ENCODE measurements around the gene BIRC6.
A peak's percentile ranks its signal among the peaks of the same experiment; 100 is the strongest.
"Not testable (repeated sequence)": the region's sequence is repeated elsewhere in the genome, so short reads cannot be mapped to it uniquely, and the experiment has no call there.

BIRC6 gene

DNA sequence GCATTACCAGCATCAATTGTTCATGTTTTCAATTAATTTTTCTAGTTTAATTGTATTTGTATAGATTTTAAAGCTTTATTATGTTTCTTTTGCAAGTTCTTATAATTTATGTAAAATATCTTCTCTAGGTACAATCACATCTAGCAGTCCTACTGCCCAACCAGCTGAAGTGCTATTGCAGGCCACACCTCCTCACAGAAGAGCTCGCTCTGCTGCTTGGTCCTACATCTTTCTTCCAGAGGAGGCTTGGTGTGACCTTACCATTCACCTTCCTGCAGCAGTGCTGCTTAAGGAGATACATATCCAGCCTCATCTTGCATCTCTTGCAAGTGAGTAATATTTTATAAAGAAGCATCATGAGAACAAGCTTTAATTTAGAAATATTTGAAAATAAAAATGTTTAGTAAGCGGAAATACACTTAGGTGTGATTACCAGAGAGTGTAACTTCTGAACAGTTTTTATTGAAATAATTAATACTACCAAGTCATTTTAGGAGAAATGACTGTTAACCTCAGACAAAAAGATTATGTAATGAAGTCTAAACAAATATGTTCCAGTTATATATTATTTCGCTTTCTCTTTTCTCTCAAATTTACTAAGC lies 148.2 kb downstream of the BIRC6 start:
- DNase-seq (ENCODE audit: low spot score): no peak

DNA sequence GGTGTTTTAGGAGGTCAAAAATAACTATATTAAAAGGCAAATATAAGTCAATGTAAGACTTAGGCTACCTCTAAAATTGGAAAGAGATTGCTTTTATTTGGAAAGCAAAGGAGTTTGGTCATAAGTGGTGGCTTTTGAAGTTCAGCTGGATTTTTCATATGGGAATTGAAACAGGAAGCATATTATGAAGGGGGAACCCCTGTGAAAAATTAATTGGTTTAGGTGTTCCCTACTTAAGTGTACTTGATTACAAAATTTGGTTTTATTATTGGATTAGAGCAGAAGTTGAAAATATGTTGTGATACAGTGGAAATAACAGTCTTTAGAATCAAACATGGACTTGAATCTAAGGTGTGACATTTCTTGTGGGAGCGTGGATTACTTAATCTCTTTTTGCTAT lies 149.6 kb downstream of the BIRC6 start:
- DNase-seq (ENCODE audit: low spot score): no peak

DNA sequence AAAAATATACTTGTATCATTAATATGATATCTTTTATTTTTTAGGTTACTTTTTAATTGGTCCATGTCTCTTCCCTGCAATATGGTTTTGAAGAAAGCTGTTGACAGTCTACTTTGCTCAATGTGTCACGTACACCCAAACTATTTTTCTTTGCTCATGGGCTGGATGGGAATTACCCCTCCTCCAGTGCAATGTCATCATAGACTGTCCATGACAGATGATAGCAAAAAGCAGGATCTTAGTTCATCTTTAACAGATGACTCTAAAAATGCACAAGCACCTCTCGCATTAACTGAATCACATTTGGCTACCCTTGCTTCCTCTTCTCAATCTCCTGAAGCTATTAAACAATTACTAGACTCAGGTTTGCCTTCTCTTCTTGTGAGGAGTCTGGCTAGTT lies 158.1 kb downstream of the BIRC6 start:
- DNase-seq (ENCODE audit: low spot score): no peak

DNA sequence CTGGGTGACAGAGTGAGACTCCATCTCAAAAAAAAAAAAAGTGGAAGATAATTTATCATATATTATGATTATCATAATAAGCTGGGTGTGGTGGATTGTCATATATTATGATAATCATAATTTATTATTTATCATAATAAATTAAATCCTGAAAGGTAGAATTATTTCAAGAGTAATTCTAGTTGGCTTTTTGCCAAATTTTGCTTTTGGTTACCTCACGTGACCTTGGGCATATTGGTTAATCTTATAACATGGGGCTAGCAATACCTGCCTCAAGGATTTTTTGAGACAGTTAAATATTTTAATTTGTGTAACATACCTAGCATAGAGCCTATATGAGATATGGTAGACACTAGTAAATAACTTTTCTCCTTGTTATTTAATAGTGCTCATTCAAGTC lies 159.7 kb downstream of the BIRC6 start:
- DNase-seq (ENCODE audit: low spot score): no peak

DNA sequence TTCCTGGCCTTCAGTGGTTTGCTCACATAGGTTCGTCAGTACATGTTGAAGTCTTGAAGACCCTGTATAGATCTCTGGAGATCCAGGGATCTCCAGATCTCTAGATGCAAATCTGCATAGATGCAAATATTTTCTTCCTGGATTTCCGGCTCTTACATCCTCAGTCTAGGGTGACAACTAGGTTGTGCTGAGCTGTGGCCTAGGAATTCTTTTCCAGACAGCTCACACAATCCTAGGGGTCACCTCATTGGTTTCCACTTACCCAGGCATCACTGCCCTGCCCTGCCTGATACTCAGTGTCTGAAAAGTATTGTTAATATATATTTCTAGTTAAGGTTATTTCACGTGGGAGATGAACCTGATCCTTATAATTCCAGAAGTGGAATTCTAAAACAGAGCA lies 165.9 kb downstream of the BIRC6 start:
- DNase-seq (ENCODE audit: low spot score): no peak

DNA sequence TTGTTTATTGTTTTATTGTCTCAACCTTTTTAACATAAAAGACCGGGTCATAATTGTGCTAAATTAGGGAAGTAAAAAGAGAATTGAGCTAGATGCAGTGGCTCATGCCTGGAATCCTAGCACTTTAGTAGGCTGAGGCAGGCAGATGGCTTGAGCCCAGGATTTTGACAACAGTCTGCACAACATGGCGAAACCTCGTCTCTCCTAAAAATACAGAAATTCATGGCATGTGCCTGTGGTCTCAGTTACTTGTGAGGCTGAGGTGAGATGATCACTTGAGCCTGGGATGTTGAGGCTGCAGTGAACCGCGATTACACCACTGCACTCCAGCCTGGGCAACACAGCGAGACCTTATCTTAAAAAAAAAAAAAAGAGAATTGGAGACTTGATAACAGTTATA lies 166.9 kb downstream of the BIRC6 start:
- DNase-seq (ENCODE audit: low spot score): no peak

DNA sequence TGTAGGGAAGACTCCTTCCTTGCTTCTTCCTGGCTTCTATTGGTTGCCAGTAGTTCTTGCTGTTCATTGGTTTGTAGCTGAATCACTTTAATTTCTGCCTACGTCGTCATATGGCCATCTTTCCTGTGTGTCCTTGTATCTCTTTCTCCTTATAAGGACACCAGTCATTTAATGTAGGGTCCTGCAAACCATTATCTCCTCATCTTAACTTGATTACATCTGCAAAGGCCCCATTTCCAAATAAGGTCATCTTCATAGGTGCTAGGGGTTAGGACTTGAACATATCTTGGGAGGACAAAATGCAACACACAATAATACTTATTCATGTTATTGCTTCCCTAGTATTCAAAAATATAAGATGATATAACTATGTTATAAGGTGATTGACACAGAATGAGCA lies 175.5 kb downstream of the BIRC6 start:
- DNase-seq (ENCODE audit: low spot score): no peak

DNA sequence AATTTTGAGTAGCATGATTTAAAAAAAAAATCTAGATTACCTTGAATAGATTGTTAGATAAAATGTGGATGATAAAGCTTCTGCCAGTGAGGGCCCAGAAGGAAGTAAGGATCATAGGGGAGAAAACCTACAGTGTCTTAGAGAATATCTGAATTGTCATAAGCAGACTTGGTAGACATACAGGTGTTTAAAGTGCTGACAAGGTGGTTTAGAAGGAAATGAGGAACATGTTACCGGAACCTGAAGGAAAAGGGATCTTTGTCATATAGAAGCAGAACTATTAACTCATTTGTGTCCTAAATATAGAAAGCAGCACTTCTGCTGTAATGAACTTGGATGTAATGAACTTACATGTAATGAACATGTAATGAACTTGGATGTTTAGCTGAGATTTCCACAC lies 176.1 kb downstream of the BIRC6 start:
- no peak for DNase-seq (ENCODE audit: low spot score)

DNA sequence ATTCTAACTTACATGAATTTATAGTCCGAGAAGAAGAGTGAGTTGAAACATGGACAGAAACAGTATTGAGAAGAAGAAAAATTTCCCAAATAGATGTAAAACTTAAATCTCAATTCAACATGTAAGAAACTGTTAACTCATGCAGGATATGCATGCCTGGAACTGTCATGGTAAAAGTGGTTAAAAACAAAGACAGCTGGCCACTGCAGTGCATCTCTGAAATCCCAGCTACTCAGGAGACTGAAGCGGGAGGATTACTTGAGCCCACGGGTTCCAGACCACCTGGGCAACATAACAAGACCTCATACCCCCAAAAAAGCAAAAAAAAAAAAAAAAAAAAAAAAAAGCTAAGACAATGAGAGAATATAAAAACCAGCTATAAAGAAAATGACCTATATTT lies 178.0 kb downstream of the BIRC6 start:
- DNase-seq (ENCODE audit: low spot score): no peak

DNA sequence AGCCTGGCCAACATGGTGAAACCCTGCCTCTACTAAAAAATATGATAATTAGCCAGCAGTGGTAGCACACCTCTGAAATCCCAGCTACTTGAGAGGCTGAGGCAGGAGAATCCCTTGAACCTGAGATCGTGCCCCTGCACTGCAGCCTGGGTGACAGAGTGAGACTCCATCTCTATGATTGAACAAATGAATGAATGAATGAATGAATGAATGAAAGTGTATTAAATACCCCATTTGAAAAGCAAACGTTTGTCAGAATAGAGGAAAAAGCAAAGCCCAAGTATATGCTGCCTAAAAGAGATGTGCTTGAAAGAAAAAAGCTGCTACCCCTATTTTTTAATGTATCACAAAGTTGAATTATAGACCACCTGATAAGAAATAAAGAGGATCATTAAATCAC lies 181.9 kb downstream of the BIRC6 start:
- DNase-seq (ENCODE audit: low spot score): no peak

DNA sequence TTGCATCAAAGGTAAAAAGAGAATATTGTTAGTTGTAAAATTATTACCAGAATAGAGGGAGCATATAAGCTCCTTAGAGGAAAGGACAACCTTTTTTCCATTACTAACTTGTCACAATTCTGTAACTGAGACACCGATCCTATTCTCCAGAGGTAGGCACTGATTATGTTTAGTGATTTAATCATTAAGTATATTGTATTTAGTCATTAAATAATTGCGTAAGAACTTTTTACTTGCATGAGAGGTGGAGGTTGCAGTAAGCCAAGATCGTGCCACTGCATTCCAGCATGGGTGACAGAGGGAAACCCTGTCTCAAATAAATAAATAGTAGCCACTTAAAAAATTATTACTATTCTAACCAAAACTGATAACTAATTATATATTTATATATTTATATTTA lies 195.7 kb downstream of the BIRC6 start:
- not testable (repeated sequence) for DNase-seq (ENCODE audit: low spot score)

DNA sequence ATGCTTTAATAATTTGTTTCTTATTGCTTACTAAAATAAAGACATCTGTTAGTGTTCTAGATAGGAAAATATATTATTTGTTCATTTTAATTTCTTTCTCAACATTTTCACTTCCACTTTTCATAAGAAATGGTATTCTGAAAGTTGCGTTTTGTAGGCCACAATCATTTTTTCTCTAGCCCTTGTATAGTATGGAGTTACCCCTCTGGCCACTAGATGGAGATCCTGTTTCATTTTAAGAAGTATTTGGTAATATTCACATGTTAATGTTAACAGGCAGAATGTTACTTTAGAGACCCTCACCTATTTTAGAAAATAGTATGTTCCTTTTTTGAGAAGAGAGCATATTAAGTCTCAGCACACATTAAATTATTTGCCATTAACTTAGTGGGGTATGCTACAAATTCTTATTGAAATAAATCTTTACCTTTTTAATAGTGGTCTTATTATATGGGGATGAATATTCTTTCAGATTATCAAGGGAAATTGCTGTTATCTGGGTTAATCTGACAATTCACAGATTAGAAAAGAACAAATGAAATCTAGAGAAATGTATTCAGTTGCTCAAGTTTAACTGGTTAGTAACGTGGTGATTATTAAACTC lies 197.1 kb downstream of the BIRC6 start:
- peak; percentile 30 for DNase-seq (ENCODE audit: low spot score)

DNA sequence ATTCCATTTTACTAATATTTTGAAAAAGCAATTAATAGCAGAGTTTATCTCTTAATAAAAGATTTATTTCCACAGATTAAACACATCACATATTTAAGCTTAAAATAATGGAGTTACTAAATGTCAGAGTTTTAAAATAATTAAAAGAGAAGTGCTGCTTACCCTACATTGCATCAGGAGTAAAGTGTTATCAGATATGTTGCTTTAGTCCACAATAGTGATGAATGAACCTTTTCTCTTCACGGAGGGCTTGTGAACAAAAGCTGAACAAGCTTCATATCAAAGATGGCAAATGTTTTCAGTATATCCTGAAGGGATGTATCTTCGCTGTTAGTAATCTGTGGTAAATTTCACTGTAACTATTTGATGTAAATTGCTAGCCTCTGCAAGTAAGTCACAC lies 201.7 kb downstream of the BIRC6 start:
- DNase-seq (ENCODE audit: low spot score): no peak

DNA sequence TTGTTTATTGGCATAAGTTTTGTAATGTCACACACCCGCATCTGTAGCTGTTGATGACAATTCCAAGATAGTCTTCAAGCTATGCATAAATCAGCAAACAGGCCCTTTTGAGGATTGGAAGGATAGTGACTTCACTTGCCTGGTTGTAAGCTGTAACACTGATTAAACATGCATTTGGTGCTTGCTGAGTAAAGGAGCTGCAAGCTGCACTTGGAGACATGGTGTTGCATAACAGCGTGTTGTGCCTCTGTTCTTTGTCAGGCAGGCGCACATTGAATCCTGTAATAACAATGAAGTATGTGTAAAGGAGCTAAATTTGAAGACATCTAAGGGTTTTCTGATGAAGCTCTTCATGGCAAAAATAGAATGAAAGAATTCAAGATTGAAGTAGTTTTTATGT lies 202.3 kb downstream of the BIRC6 start:
- DNase-seq (ENCODE audit: low spot score): no peak

DNA sequence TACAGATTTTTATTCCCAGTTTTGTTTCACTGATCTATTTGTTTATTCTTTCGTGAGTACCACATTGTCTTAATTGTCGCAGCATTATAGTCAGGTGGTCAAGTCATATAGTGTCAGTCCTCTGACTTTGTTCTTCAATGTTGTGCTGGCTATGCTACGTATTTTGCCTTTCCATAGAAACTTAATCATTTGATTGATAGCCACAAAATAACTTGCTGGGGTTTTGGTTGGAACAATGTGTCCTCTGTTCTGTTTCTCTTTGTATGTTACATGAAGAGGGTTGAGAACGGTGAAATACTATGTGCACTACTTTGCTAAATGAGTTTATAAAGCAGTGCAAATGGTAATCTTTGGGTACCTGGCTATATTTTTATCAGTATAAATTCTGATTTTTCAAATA lies 206.1 kb downstream of the BIRC6 start:
- no peak for DNase-seq (ENCODE audit: low spot score)

DNA sequence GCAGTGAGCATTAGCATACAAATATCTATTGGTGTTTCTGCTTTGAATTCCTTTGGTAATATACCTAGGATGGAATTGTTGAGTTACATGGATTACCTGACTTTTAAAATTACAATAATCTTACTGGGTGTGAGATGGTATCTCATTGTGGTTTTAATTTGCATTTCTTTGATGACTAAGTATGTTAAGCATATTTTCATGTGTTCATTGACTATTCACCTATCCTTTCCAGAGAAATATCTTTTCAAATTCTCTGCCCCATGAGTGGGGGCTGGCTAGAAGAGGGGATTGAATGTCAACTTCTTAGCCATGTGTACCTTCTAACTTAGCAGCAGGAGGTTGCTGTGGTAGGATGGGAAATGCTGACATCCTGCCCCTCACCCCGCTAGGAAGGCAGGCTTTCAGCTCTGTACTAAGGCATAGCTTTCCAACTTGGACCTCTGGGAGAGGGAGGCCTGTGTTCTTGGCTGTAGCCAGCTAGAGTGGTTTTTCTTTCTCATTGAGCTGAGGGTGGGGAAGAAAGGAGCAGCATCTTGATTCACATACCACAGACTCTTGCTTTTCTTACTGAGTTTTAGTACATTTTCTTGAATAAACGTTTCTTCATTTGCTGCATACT lies 207.7 kb downstream of the BIRC6 start:
- no peak for DNase-seq (ENCODE audit: low spot score)

DNA sequence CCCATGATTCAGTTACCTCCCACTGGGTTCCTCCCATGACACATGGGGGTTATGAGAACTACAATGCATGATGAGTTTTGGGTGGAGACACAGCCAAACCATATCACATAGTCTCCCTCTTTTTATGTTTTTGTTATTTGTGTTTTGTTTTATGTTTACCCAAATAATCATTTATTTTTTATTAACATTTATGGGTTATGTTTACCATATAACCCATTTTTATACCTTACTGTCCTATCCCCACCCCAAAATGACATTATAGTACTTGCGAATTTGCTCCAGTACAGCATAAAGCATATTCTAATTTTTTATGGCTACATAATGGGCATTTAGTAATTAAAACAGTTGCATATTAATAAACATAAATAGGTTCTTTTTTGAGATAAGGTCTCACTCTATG lies 209.1 kb downstream of the BIRC6 start:
- DNase-seq (ENCODE audit: low spot score): no peak

DNA sequence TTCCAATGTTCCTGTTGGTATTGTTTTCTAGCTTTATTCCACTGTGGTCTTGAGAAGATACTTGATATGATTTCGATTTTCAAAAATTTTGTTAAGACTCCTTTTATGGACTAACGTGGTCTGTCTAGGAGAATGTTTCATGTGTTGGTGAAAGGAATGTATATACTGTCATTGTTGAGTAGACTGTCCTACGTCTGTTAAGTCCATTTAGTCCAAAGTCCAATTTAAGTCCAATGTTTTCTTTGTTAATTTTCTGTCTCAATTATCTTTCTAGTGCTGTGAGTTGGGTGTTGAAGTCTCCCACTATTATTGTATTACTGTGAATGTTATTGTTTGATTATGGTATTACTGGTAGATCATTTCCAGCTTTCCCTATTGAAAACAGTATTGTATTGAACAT lies 215.2 kb downstream of the BIRC6 start:
- DNase-seq (ENCODE audit: low spot score): no peak

DNA sequence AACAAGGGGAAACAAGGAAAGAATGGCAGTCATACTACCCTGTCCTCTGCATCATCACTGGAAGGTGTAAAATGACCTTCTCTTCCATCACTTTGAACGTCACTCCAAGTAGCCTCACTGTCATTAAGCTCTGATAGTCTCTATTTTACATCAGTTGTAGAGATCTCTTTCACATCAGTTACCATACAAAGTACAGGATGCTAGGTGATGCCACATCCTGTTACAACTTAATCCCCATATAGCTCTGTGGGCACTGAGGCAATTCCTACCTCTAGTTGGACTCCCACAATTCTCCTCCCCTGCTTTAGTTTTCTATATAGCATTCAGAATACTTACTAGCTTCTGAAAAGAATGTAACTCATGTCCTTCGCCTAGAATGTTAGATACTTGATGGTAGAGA lies 215.9 kb downstream of the BIRC6 start:
- DNase-seq (ENCODE audit: low spot score): peak; percentile 24

DNA sequence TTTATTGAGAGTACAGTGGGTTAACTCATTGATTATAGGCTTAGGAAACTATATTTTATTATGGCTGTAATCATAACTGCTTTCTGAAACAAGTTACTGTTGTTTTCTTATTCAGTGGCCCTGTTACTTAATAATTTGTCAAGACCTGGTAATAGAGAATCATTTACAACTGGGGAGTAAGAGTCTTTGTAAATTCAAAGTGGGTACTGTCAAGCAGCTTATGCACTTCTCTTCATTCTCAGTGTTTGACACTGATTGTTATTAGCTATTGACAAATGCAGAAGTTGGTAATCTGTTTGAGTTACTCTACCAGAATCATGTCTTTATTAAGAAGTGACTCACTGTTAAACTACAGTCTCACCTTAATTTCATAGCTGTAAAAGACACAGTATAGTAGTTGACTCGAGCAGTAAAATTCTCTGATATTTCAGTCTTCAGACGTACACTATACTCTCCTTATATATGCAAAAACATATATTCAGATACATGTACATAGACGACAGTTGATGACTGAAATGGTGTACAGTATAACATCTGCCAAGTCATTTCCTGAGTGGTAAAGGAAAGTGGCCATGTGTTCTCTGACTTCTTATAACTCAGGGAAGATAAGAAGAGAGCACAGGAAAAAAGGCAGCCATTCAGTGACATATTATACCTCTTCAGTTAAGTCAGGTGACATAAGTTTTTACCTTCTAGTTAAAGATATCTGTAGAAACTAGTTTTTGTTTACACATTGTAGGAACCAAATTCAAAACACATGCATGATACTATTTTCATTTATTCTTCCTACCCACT lies 235.0 kb downstream of the BIRC6 start:
- DNase-seq (ENCODE audit: low spot score): peak; percentile 74

DNA sequence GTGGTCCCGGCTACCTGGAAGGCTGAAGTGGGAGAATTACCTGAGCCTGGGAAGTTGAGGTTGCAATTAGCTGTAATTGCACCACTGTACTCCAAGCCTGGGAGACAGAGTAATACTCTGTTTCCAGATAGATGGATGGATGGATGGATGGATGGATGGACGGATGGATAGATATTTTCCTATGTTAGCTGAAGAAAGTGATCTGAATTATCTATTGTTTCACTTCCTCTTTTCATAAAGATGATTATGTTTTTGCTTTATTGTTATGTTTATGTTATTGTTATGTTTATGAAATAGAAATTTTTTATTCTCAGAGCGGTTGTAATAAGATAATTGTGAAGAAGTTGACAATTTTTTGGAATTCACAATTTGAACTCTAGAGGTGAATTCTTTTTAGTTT lies 237.8 kb downstream of the BIRC6 start:
- DNase-seq (ENCODE audit: low spot score): no peak

DNA sequence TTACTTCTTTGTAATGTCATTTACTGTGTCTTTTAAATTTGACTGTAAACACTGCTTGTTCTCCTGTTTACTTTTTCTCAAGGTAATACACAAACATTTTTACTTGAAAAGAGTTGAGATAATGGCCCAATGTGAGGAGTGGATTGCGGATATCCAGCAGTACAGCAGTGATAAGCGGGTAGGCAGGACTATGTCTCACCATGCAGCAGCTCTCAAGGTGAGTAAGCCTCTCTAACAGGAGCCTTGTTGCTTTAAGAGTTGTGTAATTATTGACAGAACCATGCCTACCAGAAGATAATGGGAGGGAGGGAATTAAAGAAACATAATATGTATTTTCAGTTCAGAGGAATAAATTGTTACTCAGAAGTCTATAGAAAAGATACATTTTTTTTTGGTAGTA lies 254.5 kb downstream of the BIRC6 start:
- no peak for DNase-seq (ENCODE audit: low spot score)

DNA sequence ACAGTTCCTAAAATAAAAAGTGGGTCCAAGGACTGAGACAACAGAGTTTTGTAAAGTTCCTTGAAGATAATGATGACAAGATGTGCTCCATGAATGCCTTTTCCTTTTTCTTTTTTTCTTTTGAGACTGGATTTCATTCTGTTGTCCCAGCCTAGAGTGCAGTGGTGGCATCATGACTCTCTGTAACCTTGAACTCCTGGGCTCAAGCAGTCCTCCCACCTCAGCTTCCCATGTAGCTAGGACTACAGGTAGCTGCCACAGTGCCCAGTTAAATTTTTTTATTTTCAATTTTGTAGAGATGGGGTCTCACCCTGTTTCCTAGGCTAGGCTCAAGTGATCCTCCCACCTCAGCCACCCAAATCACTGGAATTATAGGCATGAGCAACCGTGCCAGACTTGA lies 254.9 kb downstream of the BIRC6 start:
- no peak for DNase-seq (ENCODE audit: low spot score)

Measured in activated CD4-positive, alpha-beta T cell treated with anti-CD3 and anti-CD28 coated beads, Interleukin-2, Interleukin-4, amounts not matched to agents 100 ng/mL and 50 ng/mL, durations not matched to agents 16 hours and 8 hours (primary cell).